Osteocyte (in vitro differentiated cells): ENCODE results near the gene BRINP1. TPM values are rescaled to one million over a fixed set of nuclear protein-coding genes. Genes with fewer than 3 reads are reported as not detected.
A peak's percentile ranks its signal among the peaks of the same experiment; 100 is the strongest.

ENCODE experiments used
- DNase-seq: peaks from one replicate; pipeline ENCODE4 v3.0.0; 2021; ENCODE audit warnings: mixed read lengths; ENCODE audit not compliant: unreplicated experiment; ENCODE audit errors: extremely low spot score
- H3K27ac Mint-ChIP-seq: one replicate; pipeline ENCODE4 v1.8.0; 2021; ENCODE audit warnings: mild to moderate bottlenecking, mixed read lengths; ENCODE audit not compliant: unreplicated experiment
- H3K27me3 Mint-ChIP-seq: one replicate; pipeline ENCODE4 v1.8.0; 2021; ENCODE audit warnings: mixed read lengths; ENCODE audit not compliant: unreplicated experiment
- H3K36me3 Mint-ChIP-seq: one replicate; pipeline ENCODE4 v1.8.0; 2021; ENCODE audit warnings: mixed read lengths; ENCODE audit not compliant: unreplicated experiment
- H3K4me1 Mint-ChIP-seq: one replicate; pipeline ENCODE4 v1.8.0; 2021; ENCODE audit warnings: mixed read lengths; ENCODE audit not compliant: unreplicated experiment
- H3K4me3 Mint-ChIP-seq: one replicate; pipeline ENCODE4 v1.8.0; 2021; ENCODE audit warnings: mild to moderate bottlenecking, moderate library complexity, mixed read lengths; ENCODE audit not compliant: unreplicated experiment
- H3K9me3 Mint-ChIP-seq: one replicate; pipeline ENCODE4 v1.8.0; 2021; ENCODE audit warnings: mixed read lengths; ENCODE audit not compliant: unreplicated experiment
- total RNA-seq: library from RNA; stranded (reverse); gene quantifications from 2 replicates; pipeline ENCODE4 v1.2.1, GENCODE V29; 2021
- TF ChIP-seq, protein P1 (sequence below): fragments of 200-600 bp; sonication (generic); IDR thresholded peaks from 2 replicates; pipeline ENCODE4 v1.5.0; 2021; ENCODE audit warnings: antibody characterized with exemption, mild to moderate bottlenecking, moderate library complexity

BRINP1 gene
- total RNA-seq, 1 donor from 2014 or later, result 0.16 TPM

DNA sequence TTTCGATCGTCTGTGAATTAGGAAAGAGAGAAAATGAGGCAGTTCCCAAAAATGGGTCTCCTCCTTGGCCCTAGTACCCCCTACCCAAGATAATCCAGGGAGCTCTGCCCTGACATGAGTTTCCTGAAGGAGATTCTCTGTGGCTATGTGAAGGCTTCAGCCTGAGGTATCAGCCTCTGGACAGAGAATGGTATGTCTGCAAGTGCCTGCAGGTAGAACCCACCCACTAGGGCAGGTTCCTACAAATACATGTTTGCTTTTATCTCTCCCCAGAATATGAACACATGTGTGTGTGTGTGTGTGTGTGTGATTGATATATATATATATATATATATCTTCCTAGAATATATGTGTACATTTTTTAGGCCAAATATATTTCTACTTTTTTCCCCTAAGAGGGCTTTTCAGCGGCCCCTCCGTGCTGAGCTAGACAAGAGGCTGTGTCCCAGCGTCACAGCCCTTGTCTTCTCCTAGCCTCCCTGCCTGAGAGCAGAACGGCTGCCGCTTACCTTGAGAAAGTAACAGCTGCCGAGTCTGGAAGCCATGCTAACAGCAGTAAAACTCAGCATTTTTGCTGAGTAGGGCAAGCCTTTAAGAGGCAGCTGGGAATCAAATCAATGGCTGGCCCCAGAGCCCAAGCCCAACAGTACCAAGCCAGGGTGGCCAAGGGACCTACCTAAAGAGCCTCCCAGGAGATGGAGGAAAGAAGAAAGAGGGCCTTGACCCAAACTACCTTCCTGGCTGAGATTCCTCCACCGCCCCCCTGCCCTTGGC lies 2.1 kb downstream of the BRINP1 start:
- no peak for DNase-seq
- no peak overlapping the region for H3K4me3 Mint-ChIP-seq
- no peaks in the 10 kb centered on the region for H3K36me3 Mint-ChIP-seq
- TF ChIP-seq, protein P1, sequence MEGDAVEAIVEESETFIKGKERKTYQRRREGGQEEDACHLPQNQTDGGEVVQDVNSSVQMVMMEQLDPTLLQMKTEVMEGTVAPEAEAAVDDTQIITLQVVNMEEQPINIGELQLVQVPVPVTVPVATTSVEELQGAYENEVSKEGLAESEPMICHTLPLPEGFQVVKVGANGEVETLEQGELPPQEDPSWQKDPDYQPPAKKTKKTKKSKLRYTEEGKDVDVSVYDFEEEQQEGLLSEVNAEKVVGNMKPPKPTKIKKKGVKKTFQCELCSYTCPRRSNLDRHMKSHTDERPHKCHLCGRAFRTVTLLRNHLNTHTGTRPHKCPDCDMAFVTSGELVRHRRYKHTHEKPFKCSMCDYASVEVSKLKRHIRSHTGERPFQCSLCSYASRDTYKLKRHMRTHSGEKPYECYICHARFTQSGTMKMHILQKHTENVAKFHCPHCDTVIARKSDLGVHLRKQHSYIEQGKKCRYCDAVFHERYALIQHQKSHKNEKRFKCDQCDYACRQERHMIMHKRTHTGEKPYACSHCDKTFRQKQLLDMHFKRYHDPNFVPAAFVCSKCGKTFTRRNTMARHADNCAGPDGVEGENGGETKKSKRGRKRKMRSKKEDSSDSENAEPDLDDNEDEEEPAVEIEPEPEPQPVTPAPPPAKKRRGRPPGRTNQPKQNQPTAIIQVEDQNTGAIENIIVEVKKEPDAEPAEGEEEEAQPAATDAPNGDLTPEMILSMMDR, result no peak
- H3K4me1 Mint-ChIP-seq, result peaks cover 8% of the 10 kb centered on the region
- H3K27ac Mint-ChIP-seq, result no peak overlapping the region
- peaks cover 37% of the 10 kb centered on the region for H3K27me3 Mint-ChIP-seq
- peaks cover 11% of the 10 kb centered on the region for H3K9me3 Mint-ChIP-seq

DNA sequence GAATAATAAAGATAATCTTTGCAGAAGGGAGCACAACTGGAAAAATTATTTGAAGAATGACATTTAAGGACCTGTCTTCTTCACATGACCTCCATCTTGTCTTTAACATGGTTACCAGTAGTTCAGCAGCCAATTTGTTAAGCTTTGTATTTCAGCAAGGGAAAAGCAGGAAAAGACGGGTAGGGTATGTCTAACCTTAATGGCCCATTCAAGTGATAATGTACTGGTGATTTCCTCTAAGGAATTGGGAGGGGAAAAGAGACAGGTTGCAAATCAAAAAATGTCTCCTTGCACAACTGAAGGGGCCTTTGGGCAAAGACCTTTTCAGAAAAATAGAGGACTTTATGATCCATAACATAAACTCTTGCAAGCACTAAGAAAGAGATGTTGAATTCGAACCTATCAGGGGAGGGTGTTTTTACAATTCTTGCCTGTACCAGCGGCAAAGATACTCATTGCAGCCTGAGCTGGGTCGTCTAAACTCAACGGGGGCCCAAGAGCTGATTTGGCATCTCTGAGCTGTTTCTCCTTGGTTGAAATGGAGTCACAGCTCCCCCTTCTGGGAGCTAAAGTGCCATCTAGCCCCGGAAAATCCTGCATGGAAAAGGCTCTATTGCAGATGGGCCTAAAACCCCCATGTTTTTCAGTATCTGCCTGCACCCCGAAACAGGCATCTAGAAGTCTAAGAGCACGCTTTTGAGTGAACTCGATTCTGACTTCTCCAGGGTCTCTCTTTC lies 3.8 kb downstream of the BRINP1 start:
- Mint-ChIP-seq H3K27me3 (peaks cover 30% of the 10 kb centered on the region), H3K4me1 (peaks cover 8% of the 10 kb centered on the region), H3K4me3 (no peak overlapping the region), H3K27ac (no peak overlapping the region), H3K36me3 (no peaks in the 10 kb centered on the region), H3K9me3 (peaks cover 6% of the 10 kb centered on the region)
- no peak for DNase-seq
- TF ChIP-seq, protein P1, result peak; percentile 55

DNA sequence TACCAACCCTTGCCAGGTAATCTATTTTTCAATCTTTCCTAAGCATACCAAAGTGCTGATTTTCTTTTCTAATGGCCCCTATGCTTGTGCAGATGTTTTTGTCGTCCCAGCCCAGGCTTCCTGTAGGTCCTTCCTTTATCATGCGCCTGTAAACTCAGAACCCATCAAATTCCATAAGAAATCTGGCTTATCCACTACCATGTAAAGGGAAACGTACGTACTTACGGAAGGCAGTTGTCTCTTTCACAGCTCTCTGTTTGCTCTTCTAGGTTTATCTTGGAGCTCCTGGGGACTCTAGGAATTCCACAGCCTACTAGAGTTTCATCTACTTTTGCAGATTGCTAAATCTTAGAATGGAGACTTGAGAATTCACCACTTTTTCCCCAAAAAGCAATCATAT lies 9.0 kb downstream of the BRINP1 start:
- no peak for DNase-seq
- H3K36me3 Mint-ChIP-seq, result no peaks in the 10 kb centered on the region
- H3K9me3 Mint-ChIP-seq, result peaks cover 13% of the 10 kb centered on the region
- TF ChIP-seq, protein P1, result no peak
- H3K4me1 Mint-ChIP-seq, result no peaks in the 10 kb centered on the region
- no peak overlapping the region for H3K27ac Mint-ChIP-seq
- no peak overlapping the region for H3K4me3 Mint-ChIP-seq
- no peaks in the 10 kb centered on the region for H3K27me3 Mint-ChIP-seq

DNA sequence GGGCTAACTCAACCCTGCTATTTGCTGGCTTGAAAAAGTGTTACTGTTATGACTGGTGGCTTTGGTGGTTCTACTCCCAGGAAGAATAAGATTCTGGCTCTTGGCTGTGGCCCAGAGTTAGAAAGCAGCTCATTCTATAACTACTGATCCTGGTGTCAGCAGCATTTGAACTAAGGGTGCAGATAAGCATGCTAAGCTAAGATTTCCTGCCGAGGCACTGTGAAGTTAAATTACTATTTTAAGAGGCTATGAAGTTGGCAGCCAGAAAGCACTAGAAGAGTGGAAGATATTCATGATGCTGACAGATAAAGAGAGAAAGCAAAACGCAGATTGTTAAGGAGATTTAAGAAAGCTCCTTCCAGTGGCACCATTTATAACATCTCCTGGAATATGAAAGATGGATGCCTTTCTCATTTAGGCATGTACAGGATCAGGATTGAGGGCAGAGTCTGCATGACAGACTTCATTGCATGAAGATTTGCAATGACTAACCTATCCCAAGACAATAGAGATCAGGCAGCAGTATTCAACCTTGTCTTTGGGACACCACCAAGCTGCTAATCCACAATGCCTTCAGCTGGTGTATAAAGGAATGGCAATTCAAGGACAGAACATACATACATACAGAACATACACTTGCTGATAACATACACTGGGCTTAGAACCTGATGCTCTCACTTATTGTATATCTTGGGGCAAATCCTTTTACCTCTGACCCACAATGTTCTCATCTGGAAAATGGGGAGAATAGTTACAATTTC lies 11.7 kb downstream of the BRINP1 start:
- peaks cover 16% of the 10 kb centered on the region for H3K9me3 Mint-ChIP-seq
- no peak overlapping the region for H3K27ac Mint-ChIP-seq
- DNase-seq, result no peak
- H3K4me3 Mint-ChIP-seq, result no peak overlapping the region
- no peaks in the 10 kb centered on the region for H3K4me1 Mint-ChIP-seq
- no peaks in the 10 kb centered on the region for H3K36me3 Mint-ChIP-seq
- no peaks in the 10 kb centered on the region for H3K27me3 Mint-ChIP-seq
- TF ChIP-seq, protein P1, result no peak
